Peyer's patch (tissue), 4 donors: Measurements from ENCODE around the gene KCNMB3.

Source experiments
- POLR2A ChIP-seq, 2 donors: fragments of 450-650 bp; IDR thresholded peaks; one replicate each; pipeline ENCODE4 v1.5.1; 2017; ENCODE audit warnings: antibody characterized with exemption in 2 of 2, mild to moderate bottlenecking in 2 of 2, moderate library complexity in 2 of 2
- TF ChIP-seq, protein P1 (sequence below), 6 experiments: fragments of 450-650 bp in 4 of 6; fragments of 200-600 bp in 2 of 6; sonication (generic) in 1 of 6; IDR thresholded peaks; one replicate each; pipeline ENCODE4 v1.5.1; 2017 to 2019; ENCODE audit warnings: antibody characterized with exemption in 6 of 6, mild to moderate bottlenecking in 3 of 6, moderate library complexity in 1 of 6

DNA sequence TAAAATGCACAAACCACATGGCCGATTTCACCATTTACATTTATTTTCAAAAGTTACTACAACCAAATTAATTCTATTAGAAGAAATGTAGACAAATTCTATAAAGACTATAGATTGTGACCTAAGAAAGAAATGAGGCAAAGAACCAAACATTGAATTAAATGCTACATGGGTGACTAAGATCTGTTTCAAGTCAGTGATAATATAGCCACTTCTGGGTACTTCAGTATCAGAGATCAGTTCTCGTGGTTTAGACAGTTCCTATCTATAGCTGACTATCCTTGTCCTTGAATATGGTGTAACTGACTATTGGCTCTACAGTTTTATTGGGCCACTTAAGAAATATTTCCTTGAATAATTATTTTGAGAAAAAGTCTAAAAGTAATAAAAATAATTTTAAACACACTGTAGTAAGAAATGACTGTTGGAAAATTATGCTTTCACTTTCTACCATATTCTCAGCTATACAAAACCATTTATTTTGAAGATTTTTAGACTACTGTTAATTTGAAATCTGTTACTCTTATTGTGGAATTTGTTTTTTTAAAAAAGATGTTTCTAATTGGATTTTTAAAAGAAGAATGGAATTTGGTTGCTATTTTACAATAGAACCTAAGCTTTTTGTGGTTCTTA lies 14.1 kb downstream of the KCNMB3 start:
- TF ChIP-seq POLR2A (IDR thresholded peaks at IDR 0.05) = no peak
- TF ChIP-seq, protein P1, sequence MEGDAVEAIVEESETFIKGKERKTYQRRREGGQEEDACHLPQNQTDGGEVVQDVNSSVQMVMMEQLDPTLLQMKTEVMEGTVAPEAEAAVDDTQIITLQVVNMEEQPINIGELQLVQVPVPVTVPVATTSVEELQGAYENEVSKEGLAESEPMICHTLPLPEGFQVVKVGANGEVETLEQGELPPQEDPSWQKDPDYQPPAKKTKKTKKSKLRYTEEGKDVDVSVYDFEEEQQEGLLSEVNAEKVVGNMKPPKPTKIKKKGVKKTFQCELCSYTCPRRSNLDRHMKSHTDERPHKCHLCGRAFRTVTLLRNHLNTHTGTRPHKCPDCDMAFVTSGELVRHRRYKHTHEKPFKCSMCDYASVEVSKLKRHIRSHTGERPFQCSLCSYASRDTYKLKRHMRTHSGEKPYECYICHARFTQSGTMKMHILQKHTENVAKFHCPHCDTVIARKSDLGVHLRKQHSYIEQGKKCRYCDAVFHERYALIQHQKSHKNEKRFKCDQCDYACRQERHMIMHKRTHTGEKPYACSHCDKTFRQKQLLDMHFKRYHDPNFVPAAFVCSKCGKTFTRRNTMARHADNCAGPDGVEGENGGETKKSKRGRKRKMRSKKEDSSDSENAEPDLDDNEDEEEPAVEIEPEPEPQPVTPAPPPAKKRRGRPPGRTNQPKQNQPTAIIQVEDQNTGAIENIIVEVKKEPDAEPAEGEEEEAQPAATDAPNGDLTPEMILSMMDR (IDR thresholded peaks at IDR 0.05) = no peak
